Measurements from ENCODE around the gene ACOXL. TPM values are rescaled to one million over a fixed set of nuclear protein-coding genes. Genes with fewer than 3 reads are reported as not detected.

The ACOXL gene
- total and polyA plus RNA-seq, 10 of the 15 experiments (the other 5 are each of a cell fraction or from before 2014, with no cell fraction given), result 0.05 to 1.3 (median 0.71) TPM

DNA sequence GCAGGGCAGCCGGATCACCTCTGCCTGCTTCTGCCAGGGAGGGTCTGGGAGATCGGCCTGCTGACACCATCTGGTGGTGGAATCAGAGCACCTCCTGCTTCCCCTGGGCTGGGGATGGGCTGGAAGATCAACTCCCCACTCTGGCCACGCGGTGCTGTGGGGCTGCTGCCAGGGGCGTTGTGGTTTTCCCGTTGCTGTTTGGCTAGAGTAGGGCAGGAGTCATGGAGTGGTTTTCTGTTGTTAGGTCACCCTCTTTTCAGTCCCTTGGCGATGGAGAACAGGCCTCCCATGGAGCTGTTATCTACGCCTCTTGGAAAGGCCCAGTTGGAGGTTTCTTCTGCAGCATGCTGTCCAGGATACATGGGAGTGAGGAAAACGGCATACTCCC, 403.5 kb downstream of the ACOXL start:
- in situ Hi-C loops (cut with MboI), result no loop called here
- Histone ChIP-seq H3K36me3 (ENCODE audit: control insufficient read depth in 2 of 2, insufficient read depth in 2 of 2, low read length in 1 of 2) (peaks cover 0 to 7% of the 10 kb centered on the region in 2 experiments; a peak in 2 of 4 replicates), H3K4me2 (ENCODE audit: control insufficient read depth, insufficient read depth) (no peak overlapping the region), H4K20me1 (ENCODE audit: control insufficient read depth, insufficient read depth) (peaks cover 5% of the 10 kb centered on the region), H3K4me1 (ENCODE audit: control insufficient read depth, insufficient read depth, low read length) (no peaks in the 10 kb centered on the region), H2AFZ (ENCODE audit: control insufficient read depth, low read depth, low read length) (no peak overlapping the region), H3K9ac (ENCODE audit: control insufficient read depth, insufficient read depth, low read length) (no peak overlapping the region), H3K27ac (ENCODE audit: control insufficient read depth, insufficient read depth) (no peak overlapping the region), H3K9me3 (replicated peaks; ENCODE audit: control insufficient read depth, insufficient read depth, low read length) (no peaks in the 10 kb centered on the region; the same call in 2 of the 3 replicates), H3K27me3 (replicated peaks in 1 of 2; ENCODE audit: control insufficient read depth in 2 of 2, insufficient read depth in 2 of 2, low read length in 1 of 2) (no peaks in the 10 kb centered on the region; a peak in 1 of 4 replicates), H3K79me2 (ENCODE audit: control insufficient read depth, insufficient read depth, low read length) (peaks cover 3% of the 10 kb centered on the region; the same call in 1 of the 2 replicates), H3K4me3 (no peak overlapping the region)
- ChIA-PET SMC1A (ENCODE audit: uncharacterized antibody, unreplicated experiment) (interaction anchor here (1.1 kb wide), 1 partner anchor 10 kb away, joined by 7 read pairs; no protein-coding TSS in a partner anchor), POLR2A (no interaction called here), RAD21 (ENCODE audit: unreplicated experiment) (no interaction called here), CTCF (no interaction called here)
- DNase-seq (ENCODE audit: low read depth, low spot score), result no peak
- BruUV-seq (replicated peaks), result no TSS peak
- intact Hi-C loops (cut with micrococcal nuclease; ENCODE audit: unreplicated experiment), result no loop called here
- WGBS (ENCODE audit: insufficient coverage, insufficient replicate concordance, low lambda C conversion rate, missing lambda C conversion rate), result 94% methylated on average over 9 of the region's 9 CpGs
- TF ChIP-seq CBFB (IDR thresholded peaks at IDR 0.05; ENCODE audit: low read depth), result no peak
- peak; percentile 33; the same call in 1 of the 2 replicates for TF ChIP-seq RAD21 (IDR thresholded peaks at IDR 0.05; ENCODE audit: insufficient read depth, low read depth, low read length)
- TF ChIP-seq, protein P1, sequence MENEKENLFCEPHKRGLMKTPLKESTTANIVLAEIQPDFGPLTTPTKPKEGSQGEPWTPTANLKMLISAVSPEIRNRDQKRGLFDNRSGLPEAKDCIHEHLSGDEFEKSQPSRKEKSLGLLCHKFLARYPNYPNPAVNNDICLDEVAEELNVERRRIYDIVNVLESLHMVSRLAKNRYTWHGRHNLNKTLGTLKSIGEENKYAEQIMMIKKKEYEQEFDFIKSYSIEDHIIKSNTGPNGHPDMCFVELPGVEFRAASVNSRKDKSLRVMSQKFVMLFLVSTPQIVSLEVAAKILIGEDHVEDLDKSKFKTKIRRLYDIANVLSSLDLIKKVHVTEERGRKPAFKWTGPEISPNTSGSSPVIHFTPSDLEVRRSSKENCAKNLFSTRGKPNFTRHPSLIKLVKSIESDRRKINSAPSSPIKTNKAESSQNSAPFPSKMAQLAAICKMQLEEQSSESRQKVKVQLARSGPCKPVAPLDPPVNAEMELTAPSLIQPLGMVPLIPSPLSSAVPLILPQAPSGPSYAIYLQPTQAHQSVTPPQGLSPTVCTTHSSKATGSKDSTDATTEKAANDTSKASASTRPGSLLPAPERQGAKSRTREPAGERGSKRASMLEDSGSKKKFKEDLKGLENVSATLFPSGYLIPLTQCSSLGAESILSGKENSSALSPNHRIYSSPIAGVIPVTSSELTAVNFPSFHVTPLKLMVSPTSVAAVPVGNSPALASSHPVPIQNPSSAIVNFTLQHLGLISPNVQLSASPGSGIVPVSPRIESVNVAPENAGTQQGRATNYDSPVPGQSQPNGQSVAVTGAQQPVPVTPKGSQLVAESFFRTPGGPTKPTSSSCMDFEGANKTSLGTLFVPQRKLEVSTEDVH (IDR thresholded peaks at IDR 0.05; ENCODE audit: low read depth, partially characterized antibody), result no peak
- FAIRE-seq, result no peak
- peak; percentile 10; the same call in 1 of the 3 replicates for ATAC-seq

GRCh38 chr2:111138839-111139238, 406.5 kb downstream of the ACOXL start:
- no peaks in the 10 kb centered on the region; a peak in 2 of 4 replicates for H3K27me3 ChIP-seq (replicated peaks in 1 of 2; ENCODE audit: control insufficient read depth in 2 of 2, insufficient read depth in 2 of 2, low read length in 1 of 2)
- no peak overlapping the region for H3K9ac ChIP-seq (ENCODE audit: control insufficient read depth, insufficient read depth, low read length)
- ChIA-PET SMC1A (ENCODE audit: uncharacterized antibody, unreplicated experiment) (no interaction called here), RAD21 (ENCODE audit: unreplicated experiment) (no interaction called here), POLR2A (no interaction called here), CTCF (no interaction called here)
- ATAC-seq (no peak), DNase-seq (ENCODE audit: low read depth, low spot score) (no peak), FAIRE-seq (no peak)
- BruUV-seq (replicated peaks), result no TSS peak
- H3K4me2 ChIP-seq (ENCODE audit: control insufficient read depth, insufficient read depth), result no peak overlapping the region
- intact Hi-C loops (cut with micrococcal nuclease; ENCODE audit: unreplicated experiment), result no loop called here
- H3K9me3 ChIP-seq (replicated peaks; ENCODE audit: control insufficient read depth, insufficient read depth, low read length), result no peaks in the 10 kb centered on the region; the same call in 2 of the 3 replicates
- WGBS (ENCODE audit: insufficient coverage, insufficient replicate concordance, low lambda C conversion rate, missing lambda C conversion rate), result 88% methylated on average over 5 of the region's 5 CpGs
- peaks cover 0 to 12% of the 10 kb centered on the region in 2 experiments; a peak in 2 of 4 replicates for H3K36me3 ChIP-seq (ENCODE audit: control insufficient read depth in 2 of 2, insufficient read depth in 2 of 2, low read length in 1 of 2)
- H3K79me2 ChIP-seq (ENCODE audit: control insufficient read depth, insufficient read depth, low read length), result peaks cover 3% of the 10 kb centered on the region; the same call in 1 of the 2 replicates
- TF ChIP-seq CREM (IDR thresholded peaks at IDR 0.05; ENCODE audit: low read depth), result no peak
- no peak for TF ChIP-seq KAT2A (conservative IDR thresholded peaks at IDR 0.05; ENCODE audit: control insufficient read depth, low read depth, low read length)
- H4K20me1 ChIP-seq (ENCODE audit: control insufficient read depth, insufficient read depth), result peaks cover 10% of the 10 kb centered on the region
- H3K4me1 ChIP-seq (ENCODE audit: control insufficient read depth, insufficient read depth, low read length), result no peaks in the 10 kb centered on the region
- in situ Hi-C loops (cut with MboI), result no loop called here
- H2AFZ ChIP-seq (ENCODE audit: control insufficient read depth, low read depth, low read length), result no peak overlapping the region
- no peak overlapping the region for H3K4me3 ChIP-seq
- no peak overlapping the region for H3K27ac ChIP-seq (ENCODE audit: control insufficient read depth, insufficient read depth)

All from GM12878 (cell line).